BJ (cell line): Measurements from ENCODE around the gene NFKBIA. TPM values are rescaled to one million over a fixed set of nuclear protein-coding genes. Genes with fewer than 3 reads are reported as not detected.
"Not testable (repeated sequence)": the region's sequence is repeated elsewhere in the genome, so short reads cannot be mapped to it uniquely, and the experiment has no call there.

Source experiments
- CTCF ChIA-PET: fragments of 350-600 bp; formaldehyde crosslinking; extraction: SDS; loops from one replicate; lab custom pipeline; 2021; ENCODE audit warnings: antibody characterized with exemption, inconsistent platforms; lab: Yijun Ruan, JAX
- POLR2A ChIA-PET: fragments of 300-600 bp; sonication (Branson Sonifier 250); formaldehyde crosslinking; extraction: SDS; loops from one replicate; lab custom pipeline; 2021; ENCODE audit warnings: antibody characterized with exemption; lab: Charles Lee
- DNase-seq: peaks from one replicate; pipeline ENCODE4 v3.0.0-alpha.2; 2011; ENCODE audit warnings: low read depth
- H3K27me3 ChIP-seq: 2 replicates; pipeline ENCODE4 v1.6.0; 2011; ENCODE audit warnings: low read length; ENCODE audit not compliant: control insufficient read depth, insufficient read depth
- H3K36me3 ChIP-seq: 2 replicates; pipeline ENCODE4 v1.5.1; 2011; ENCODE audit warnings: low read length; ENCODE audit not compliant: control insufficient read depth, insufficient read depth
- H3K4me3 ChIP-seq: 2 replicates; pipeline ENCODE4 v1.5.1; 2011; ENCODE audit warnings: low read depth, mild to moderate bottlenecking, control low read depth, low read length
- CTCF ChIP-seq: IDR thresholded peaks from 2 replicates; pipeline ENCODE4 v1.5.1; 2011; ENCODE audit warnings: low read depth, mild to moderate bottlenecking, control low read depth, inconsistent platforms, low read length, moderate library complexity; ENCODE audit not compliant: insufficient read depth
- polyA plus RNA-seq: library from polyadenylated mRNA; depleted of rRNA; stranded (reverse); fragments of >200 nt; gene quantifications from 2 replicates; pipeline ENCODE4 v1.2.3, GENCODE V29; 2011

The NFKBIA gene
- polyA plus RNA-seq, 1 experiment, result 73.2 TPM

GRCh38 chr14:35400648-35401421 is 3.7 kb downstream of the NFKBIA start:
- Histone ChIP-seq H3K36me3 (peaks cover 19% of the 10 kb centered on the region), H3K4me3 (no peak overlapping the region), H3K27me3 (no peaks in the 10 kb centered on the region)
- no peak for DNase-seq
- ChIA-PET POLR2A (no interaction called here), CTCF (no interaction called here)
- TF ChIP-seq CTCF, result no peak

GRCh38 chr14:35399083-35399937 is 5.2 kb downstream of the NFKBIA start:
- POLR2A ChIA-PET, result interaction anchor here (0.7 kb wide), 1 partner anchor 20 kb away, joined by 5 read pairs; no protein-coding TSS in a partner anchor
- DNase-seq, result no peak

GRCh38 chr14:35398071-35398584 is 6.4 kb downstream of the NFKBIA start:
- ChIA-PET CTCF (interaction anchor here (0.8 kb wide), 1 partner anchor 183 kb away, joined by 6 read pairs; no protein-coding TSS in a partner anchor), POLR2A (no interaction called here)
- TF ChIP-seq CTCF, result no peak
- Histone ChIP-seq H3K4me3 (no peak overlapping the region), H3K36me3 (peaks cover 14% of the 10 kb centered on the region), H3K27me3 (no peaks in the 10 kb centered on the region)
- no peak for DNase-seq

More at GRCh38 chr14:35399083-35399937, 5.2 kb downstream of the NFKBIA start:
- Histone ChIP-seq H3K36me3 (peaks cover 19% of the 10 kb centered on the region), H3K27me3 (no peaks in the 10 kb centered on the region), H3K4me3 (no peak overlapping the region)
- CTCF ChIA-PET, result interaction anchor here (0.8 kb wide), 2 partner anchors 9 to 184 kb away, joined by 3 to 6 read pairs; no protein-coding TSS in a partner anchor
- TF ChIP-seq CTCF, result no peak

- DNase-seq, H3K4me3 ChIP-seq, POLR2A ChIA-PET, H3K36me3 ChIP-seq, H3K27me3 ChIP-seq, CTCF ChIA-PET: not testable (repeated sequence)
These were observed 7.9 kb downstream of the NFKBIA start for GRCh38 chr14:35396610-35397009.

- no peaks in the 10 kb centered on the region for H3K27me3 ChIP-seq
- no peaks in the 10 kb centered on the region; the same call in 1 of the 2 replicates for H3K36me3 ChIP-seq
- DNase-seq, result no peak
- ChIA-PET CTCF (interaction anchor here (1.5 kb wide), 1 partner anchor 10 kb away, joined by 4 read pairs; no protein-coding TSS in a partner anchor), POLR2A (no interaction called here)
- TF ChIP-seq CTCF, result no peak
- no peak overlapping the region for H3K4me3 ChIP-seq
These were observed 9.3 kb downstream of the NFKBIA start for GRCh38 chr14:35395283-35395682.
